SK-N-SH (cell line): Measurements from ENCODE around the gene URAD. TPM values are rescaled to one million over a fixed set of nuclear protein-coding genes. Genes with fewer than 3 reads are reported as not detected.

Experiments
- CTCF ChIA-PET: fragments of 300-600, 350-600 bp; formaldehyde crosslinking; extraction: SDS; loops from one replicate; lab custom pipeline; 2021; lab: Yijun Ruan, JAX
- POLR2A ChIA-PET: fragments of 350-600 bp; sonication (Branson Sonifier 250); formaldehyde crosslinking; extraction: SDS; loops from one replicate; lab custom pipeline; 2020; ENCODE audit warnings: antibody characterized with exemption, inconsistent platforms; lab: Yijun Ruan, JAX
- DNase-seq: peaks from one replicate; pipeline ENCODE4 v3.0.0; 2012
- H2AFZ ChIP-seq: fragments of 200-600 bp; sonication (generic); 2 replicates; pipeline ENCODE4 v1.8.1; 2016; ENCODE audit warnings: antibody characterized with exemption, mild to moderate bottlenecking, low read depth
- H3F3A ChIP-seq: fragments of 200-600 bp; sonication (generic); replicated peaks from 2 replicates; pipeline ENCODE3; 2016; ENCODE audit warnings: antibody characterized with exemption, mild to moderate bottlenecking; ENCODE audit not compliant: insufficient read depth
- H3K27ac ChIP-seq, 2 experiments: fragments of 200-500 bp in 1 of 2; fragments of 200-600 bp in 1 of 2; sonication (Bioruptor generic) in 1 of 2; sonication (generic), shearing (Covaris generic) in 1 of 2; 2 replicates each; pipeline versions ENCODE4 v1.5.1 to v1.6.1; 2014 to 2016; ENCODE audit warnings: low read depth in 2 of 2, inconsistent platforms in 1 of 2, low read length in 1 of 2, mild to moderate bottlenecking in 1 of 2, mixed read lengths in 1 of 2
- H3K27me3 ChIP-seq: fragments of 200-600 bp; sonication (generic), shearing (Covaris generic); 2 replicates; pipeline ENCODE4 v1.6.1; 2016; ENCODE audit warnings: mixed run types; ENCODE audit not compliant: insufficient read depth
- H3K36me3 ChIP-seq, 2 experiments: fragments of 200-500 bp in 1 of 2; fragments of 200-600 bp in 1 of 2; sonication (Bioruptor generic) in 1 of 2; sonication (generic) in 1 of 2; replicated peaks in 1 of 2; 2 replicates each; pipeline versions ENCODE3 to v1.5.1; 2014 to 2016; ENCODE audit warnings: low read length in 1 of 2, mild to moderate bottlenecking in 1 of 2; ENCODE audit not compliant: insufficient read depth in 2 of 2, control insufficient read depth in 1 of 2
- H3K4me1 ChIP-seq, 2 experiments: fragments of 200-500 bp in 1 of 2; fragments of 200-600 bp in 1 of 2; sonication (Bioruptor generic) in 1 of 2; sonication (generic), shearing (Covaris generic) in 1 of 2; 2 replicates each; pipeline versions ENCODE4 v1.5.1 to v1.6.1; 2014 to 2016; ENCODE audit warnings: low read depth in 1 of 2, low read length in 1 of 2, mixed run types in 1 of 2; ENCODE audit not compliant: insufficient read depth in 2 of 2, control insufficient read depth in 1 of 2
- H3K4me2 ChIP-seq: fragments of 200-600 bp; sonication (generic), shearing (Covaris generic); 2 replicates; pipeline ENCODE4 v1.6.1; 2017; ENCODE audit warnings: mixed run types
- H3K4me3 ChIP-seq, 2 experiments: fragments of 200-500 bp in 1 of 2; fragments of 200-600 bp in 1 of 2; sonication (Bioruptor generic) in 1 of 2; sonication (generic), shearing (Covaris generic) in 1 of 2; 2 replicates each; pipeline versions ENCODE4 v1.5.1 to v1.8.1; 2014 to 2016; ENCODE audit warnings: low read depth in 2 of 2, inconsistent platforms in 1 of 2, low read length in 1 of 2, mild to moderate bottlenecking in 1 of 2, mixed read lengths in 1 of 2, moderate library complexity in 1 of 2
- H3K79me2 ChIP-seq: fragments of 200-600 bp; sonication (generic); 2 replicates; pipeline ENCODE4 v1.8.1; 2017; ENCODE audit warnings: mild to moderate bottlenecking; ENCODE audit not compliant: insufficient read depth
- H3K9ac ChIP-seq: fragments of 200-600 bp; sonication (generic); 2 replicates; pipeline ENCODE4 v1.6.1; 2017; ENCODE audit warnings: mixed run types
- H3K9me2 ChIP-seq: fragments of 200-600 bp; sonication (generic); 2 replicates; pipeline ENCODE4 v1.6.1; 2017; ENCODE audit warnings: mixed run types
- H3K9me3 ChIP-seq: fragments of 200-600 bp; sonication (generic); 2 replicates; pipeline ENCODE4 v1.6.1; 2017; ENCODE audit warnings: mixed run types, mild to moderate bottlenecking, moderate library complexity
- H4K20me1 ChIP-seq: fragments of 200-600 bp; sonication (generic); 2 replicates; pipeline ENCODE4 v1.6.1; 2017; ENCODE audit warnings: mild to moderate bottlenecking, mixed run types; ENCODE audit not compliant: insufficient read depth
- ELF1 ChIP-seq: IDR thresholded peaks from 2 replicates; pipeline ENCODE4 v1.4.0; 2012
- EP300 ChIP-seq, 2 experiments: IDR thresholded peaks; 2 replicates each; pipeline versions ENCODE4 v1.4.0 to v1.6.1; 2012; ENCODE audit warnings: borderline replicate concordance in 1 of 2, low read depth in 1 of 2, low read length in 1 of 2
- MEF2A ChIP-seq: IDR thresholded peaks from 2 replicates; pipeline ENCODE4 v1.4.0; 2012; ENCODE audit warnings: low read depth, borderline replicate concordance
- MXI1 ChIP-seq: IDR thresholded peaks from 2 replicates; pipeline ENCODE4 v1.6.1; 2012; ENCODE audit warnings: mild to moderate bottlenecking, low read depth, low read length, improper control_type of control experiment
- NRF1 ChIP-seq: IDR thresholded peaks from 2 replicates; pipeline ENCODE4 v1.6.1; 2012; ENCODE audit warnings: low read depth, mild to moderate bottlenecking, low read length
- RAD21 ChIP-seq: IDR thresholded peaks from 2 replicates; pipeline ENCODE4 v1.6.1; 2012; ENCODE audit warnings: mild to moderate bottlenecking, low read length
- RCOR1 ChIP-seq: fragments of 150-350 bp; IDR thresholded peaks from 2 replicates; pipeline ENCODE4 v1.6.1; 2017; ENCODE audit warnings: antibody characterized with exemption, low read length
- RXRA ChIP-seq: IDR thresholded peaks from 2 replicates; pipeline ENCODE4 v1.4.0; 2012; ENCODE audit warnings: low read depth, mild to moderate bottlenecking, borderline replicate concordance
- TAF1 ChIP-seq: IDR thresholded peaks from 2 replicates; pipeline ENCODE4 v1.6.1; 2012; ENCODE audit warnings: low read depth, mild to moderate bottlenecking, low read length, moderate library complexity, borderline replicate concordance
- TCF12 ChIP-seq: IDR thresholded peaks from 2 replicates; pipeline ENCODE4 v1.4.0; 2012
- WGBS: methylation state at CpG from one replicate; pipeline ENCODE4 v1.1.6; 2017; ENCODE audit warnings: low lambda C conversion rate; 5-methylcytosine and 5-hydroxymethylcytosine counted together
- polyA plus RNA-seq, 3 experiments: library from polyadenylated mRNA; depleted of rRNA; stranded (reverse); fragments of >200 nt; gene quantifications; 2 replicates each; pipeline ENCODE4 v1.2.3, GENCODE V29; 2012
- TF ChIP-seq, protein P1 (sequence below): IDR thresholded peaks from 2 replicates; pipeline ENCODE4 v1.6.1; 2012; ENCODE audit warnings: mild to moderate bottlenecking, low read depth, low read length, moderate library complexity
- TF ChIP-seq, protein P2 (sequence below): IDR thresholded peaks from 2 replicates; pipeline ENCODE4; 2012
- TF ChIP-seq, protein P3 (sequence below): IDR thresholded peaks from 2 replicates; pipeline ENCODE4 v1.4.0; 2012; ENCODE audit warnings: low read depth
- TF ChIP-seq, protein P4 (sequence below): IDR thresholded peaks from 2 replicates; pipeline ENCODE4 v1.4.0; 2012; ENCODE audit warnings: low read depth, borderline replicate concordance
- TF ChIP-seq, protein P5 (sequence below): fragments of 200-600 bp; sonication (generic); IDR thresholded peaks from 2 replicates; pipeline ENCODE4 v1.6.1; 2017; ENCODE audit warnings: antibody characterized with exemption, mild to moderate bottlenecking, moderate library complexity

Gene URAD
- polyA plus RNA-seq, 1 of the 3 experiments (the other 2 are of a cell fraction): not detected

DNA sequence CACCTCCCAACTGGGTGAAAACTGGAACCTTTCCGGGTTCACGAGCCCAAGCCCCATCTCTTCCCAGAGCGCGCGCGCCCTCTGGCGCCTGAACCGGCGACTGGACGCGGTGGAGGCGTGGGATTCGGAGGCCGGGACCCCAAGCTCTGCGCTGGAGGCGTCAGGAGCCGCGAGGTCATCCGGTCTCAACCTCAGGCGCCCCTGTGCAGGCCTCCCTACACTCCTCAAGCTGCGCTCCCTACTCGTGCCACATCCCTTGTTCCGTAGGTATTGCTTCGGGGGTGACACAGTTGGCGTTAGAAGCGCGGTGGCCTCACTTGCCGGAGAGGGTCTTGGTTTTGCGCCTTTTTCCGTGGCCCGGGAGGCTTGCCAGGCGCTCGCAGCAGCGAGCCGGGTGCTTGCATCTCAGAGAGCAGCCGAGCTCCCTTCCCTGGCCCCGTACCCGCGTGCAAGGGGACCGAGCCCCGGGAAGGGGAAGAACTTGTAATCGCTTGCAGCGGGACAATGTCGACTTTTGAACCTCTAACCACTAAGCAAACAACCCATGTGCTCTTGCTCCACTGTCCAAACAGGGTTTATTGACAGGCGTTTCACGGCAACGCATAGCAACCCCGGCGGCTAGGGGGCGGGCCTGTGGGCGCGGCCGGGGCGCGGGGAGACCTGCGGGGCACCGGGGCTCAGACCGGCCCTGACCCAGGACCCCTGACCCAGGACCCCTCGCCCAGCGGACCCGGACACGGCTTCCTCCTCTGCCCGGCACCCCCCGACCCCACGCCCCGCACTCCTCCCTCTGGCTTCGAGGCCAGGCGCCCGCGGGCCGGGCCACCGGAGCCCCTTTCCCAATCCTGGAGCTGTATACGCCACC is 27.9 kb downstream of the URAD start:
- no peaks in the 10 kb centered on the region for H3K9me3 ChIP-seq

DNA sequence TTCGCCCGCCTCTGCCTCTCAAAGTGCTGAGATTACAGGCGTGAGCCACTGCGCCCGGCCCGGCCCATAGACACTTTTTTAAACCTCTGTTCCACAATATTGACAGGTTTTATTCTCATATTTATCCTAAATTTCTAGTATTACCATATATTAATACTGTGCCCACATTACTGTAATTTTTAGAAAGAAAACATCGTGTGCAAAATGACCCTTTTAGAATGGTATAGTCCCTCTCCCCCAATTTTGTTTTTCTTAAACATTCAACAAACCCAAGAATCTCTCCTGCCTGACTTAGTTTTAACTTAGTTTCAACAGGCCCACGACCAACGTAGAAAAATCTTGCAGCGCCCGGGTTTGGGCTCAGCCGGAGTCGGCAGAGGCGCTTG is 28.5 kb downstream of the URAD start:
- CTCF ChIA-PET: interaction anchor here (0.8 to 1.8 kb wide), 6 partner anchors 14 to 134 kb away, joined by 3 to 7 read pairs (median 4); no protein-coding TSS in a partner anchor
- TF ChIP-seq TAF1 (no peak), NRF1 (no peak), RAD21 (no peak), MXI1 (no peak), ELF1 (no peak), TCF12 (no peak), EP300 (IDR thresholded peaks at IDR 0.05; ENCODE audit: borderline replicate concordance in 1 of 2, low read depth in 1 of 2, low read length in 1 of 2) (no peak), RCOR1 (no peak)
- TF ChIP-seq, protein P1, sequence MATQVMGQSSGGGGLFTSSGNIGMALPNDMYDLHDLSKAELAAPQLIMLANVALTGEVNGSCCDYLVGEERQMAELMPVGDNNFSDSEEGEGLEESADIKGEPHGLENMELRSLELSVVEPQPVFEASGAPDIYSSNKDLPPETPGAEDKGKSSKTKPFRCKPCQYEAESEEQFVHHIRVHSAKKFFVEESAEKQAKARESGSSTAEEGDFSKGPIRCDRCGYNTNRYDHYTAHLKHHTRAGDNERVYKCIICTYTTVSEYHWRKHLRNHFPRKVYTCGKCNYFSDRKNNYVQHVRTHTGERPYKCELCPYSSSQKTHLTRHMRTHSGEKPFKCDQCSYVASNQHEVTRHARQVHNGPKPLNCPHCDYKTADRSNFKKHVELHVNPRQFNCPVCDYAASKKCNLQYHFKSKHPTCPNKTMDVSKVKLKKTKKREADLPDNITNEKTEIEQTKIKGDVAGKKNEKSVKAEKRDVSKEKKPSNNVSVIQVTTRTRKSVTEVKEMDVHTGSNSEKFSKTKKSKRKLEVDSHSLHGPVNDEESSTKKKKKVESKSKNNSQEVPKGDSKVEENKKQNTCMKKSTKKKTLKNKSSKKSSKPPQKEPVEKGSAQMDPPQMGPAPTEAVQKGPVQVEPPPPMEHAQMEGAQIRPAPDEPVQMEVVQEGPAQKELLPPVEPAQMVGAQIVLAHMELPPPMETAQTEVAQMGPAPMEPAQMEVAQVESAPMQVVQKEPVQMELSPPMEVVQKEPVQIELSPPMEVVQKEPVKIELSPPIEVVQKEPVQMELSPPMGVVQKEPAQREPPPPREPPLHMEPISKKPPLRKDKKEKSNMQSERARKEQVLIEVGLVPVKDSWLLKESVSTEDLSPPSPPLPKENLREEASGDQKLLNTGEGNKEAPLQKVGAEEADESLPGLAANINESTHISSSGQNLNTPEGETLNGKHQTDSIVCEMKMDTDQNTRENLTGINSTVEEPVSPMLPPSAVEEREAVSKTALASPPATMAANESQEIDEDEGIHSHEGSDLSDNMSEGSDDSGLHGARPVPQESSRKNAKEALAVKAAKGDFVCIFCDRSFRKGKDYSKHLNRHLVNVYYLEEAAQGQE: no peak
- TF ChIP-seq, protein P2, sequence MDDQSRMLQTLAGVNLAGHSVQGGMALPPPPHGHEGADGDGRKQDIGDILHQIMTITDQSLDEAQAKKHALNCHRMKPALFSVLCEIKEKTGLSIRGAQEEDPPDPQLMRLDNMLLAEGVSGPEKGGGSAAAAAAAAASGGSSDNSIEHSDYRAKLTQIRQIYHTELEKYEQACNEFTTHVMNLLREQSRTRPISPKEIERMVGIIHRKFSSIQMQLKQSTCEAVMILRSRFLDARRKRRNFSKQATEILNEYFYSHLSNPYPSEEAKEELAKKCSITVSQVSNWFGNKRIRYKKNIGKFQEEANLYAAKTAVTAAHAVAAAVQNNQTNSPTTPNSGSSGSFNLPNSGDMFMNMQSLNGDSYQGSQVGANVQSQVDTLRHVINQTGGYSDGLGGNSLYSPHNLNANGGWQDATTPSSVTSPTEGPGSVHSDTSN: no peak
- TF ChIP-seq, protein P3, sequence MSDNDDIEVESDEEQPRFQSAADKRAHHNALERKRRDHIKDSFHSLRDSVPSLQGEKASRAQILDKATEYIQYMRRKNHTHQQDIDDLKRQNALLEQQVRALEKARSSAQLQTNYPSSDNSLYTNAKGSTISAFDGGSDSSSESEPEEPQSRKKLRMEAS: no peak
- TF ChIP-seq, protein P4, sequence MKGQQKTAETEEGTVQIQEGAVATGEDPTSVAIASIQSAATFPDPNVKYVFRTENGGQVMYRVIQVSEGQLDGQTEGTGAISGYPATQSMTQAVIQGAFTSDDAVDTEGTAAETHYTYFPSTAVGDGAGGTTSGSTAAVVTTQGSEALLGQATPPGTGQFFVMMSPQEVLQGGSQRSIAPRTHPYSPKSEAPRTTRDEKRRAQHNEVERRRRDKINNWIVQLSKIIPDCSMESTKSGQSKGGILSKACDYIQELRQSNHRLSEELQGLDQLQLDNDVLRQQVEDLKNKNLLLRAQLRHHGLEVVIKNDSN: no peak

More for the DNA sequence above, 27.9 kb downstream of the URAD start:
- H3F3A ChIP-seq: no peaks in the 10 kb centered on the region
- DNase-seq: peak; percentile 61
- H3K9me2 ChIP-seq: no peaks in the 10 kb centered on the region
- 11% methylated on average over 13 of the region's 73 CpGs for WGBS
- no peaks in the 10 kb centered on the region for H3K79me2 ChIP-seq
- H3K4me1 ChIP-seq: no peaks in the 10 kb centered on the region
- H2AFZ ChIP-seq: no peak overlapping the region
- no peaks in the 10 kb centered on the region for H3K36me3 ChIP-seq
- H3K27ac ChIP-seq: no peak overlapping the region
- POLR2A ChIA-PET: no interaction called here
- no peaks in the 10 kb centered on the region for H4K20me1 ChIP-seq
- H3K4me3 ChIP-seq: peak overlapping the region in 1 of 2 experiments; percentile 49; a peak in 1 of 4 replicates
- TF ChIP-seq, protein P5, sequence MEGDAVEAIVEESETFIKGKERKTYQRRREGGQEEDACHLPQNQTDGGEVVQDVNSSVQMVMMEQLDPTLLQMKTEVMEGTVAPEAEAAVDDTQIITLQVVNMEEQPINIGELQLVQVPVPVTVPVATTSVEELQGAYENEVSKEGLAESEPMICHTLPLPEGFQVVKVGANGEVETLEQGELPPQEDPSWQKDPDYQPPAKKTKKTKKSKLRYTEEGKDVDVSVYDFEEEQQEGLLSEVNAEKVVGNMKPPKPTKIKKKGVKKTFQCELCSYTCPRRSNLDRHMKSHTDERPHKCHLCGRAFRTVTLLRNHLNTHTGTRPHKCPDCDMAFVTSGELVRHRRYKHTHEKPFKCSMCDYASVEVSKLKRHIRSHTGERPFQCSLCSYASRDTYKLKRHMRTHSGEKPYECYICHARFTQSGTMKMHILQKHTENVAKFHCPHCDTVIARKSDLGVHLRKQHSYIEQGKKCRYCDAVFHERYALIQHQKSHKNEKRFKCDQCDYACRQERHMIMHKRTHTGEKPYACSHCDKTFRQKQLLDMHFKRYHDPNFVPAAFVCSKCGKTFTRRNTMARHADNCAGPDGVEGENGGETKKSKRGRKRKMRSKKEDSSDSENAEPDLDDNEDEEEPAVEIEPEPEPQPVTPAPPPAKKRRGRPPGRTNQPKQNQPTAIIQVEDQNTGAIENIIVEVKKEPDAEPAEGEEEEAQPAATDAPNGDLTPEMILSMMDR: peak; percentile 53
- TF ChIP-seq RAD21: peak; percentile 27
- TF ChIP-seq, protein P2: no peak
- no peak for TF ChIP-seq RXRA
- no peak for TF ChIP-seq MEF2A
- CTCF ChIA-PET: interaction anchor here (0.8 to 1.8 kb wide), 5 partner anchors 15 to 135 kb away, joined by 3 to 7 read pairs (median 4); no protein-coding TSS in a partner anchor
- H3K27me3 ChIP-seq: peaks cover 64% of the 10 kb centered on the region
- H3K4me2 ChIP-seq: peak overlapping the region; percentile 60
- no peak overlapping the region for H3K9ac ChIP-seq

More for the DNA sequence above, 28.5 kb downstream of the URAD start:
- H3K27ac ChIP-seq: no peak overlapping the region
- no peaks in the 10 kb centered on the region for H3K9me3 ChIP-seq
- H3K27me3 ChIP-seq: peaks cover 63% of the 10 kb centered on the region
- H3K79me2 ChIP-seq: no peaks in the 10 kb centered on the region
- H3K9me2 ChIP-seq: no peaks in the 10 kb centered on the region
- peak overlapping the region; percentile 60 for H3K4me2 ChIP-seq
- H2AFZ ChIP-seq: no peak overlapping the region
- no peaks in the 10 kb centered on the region for H3F3A ChIP-seq
- H3K4me3 ChIP-seq: peak overlapping the region in 1 of 2 experiments; percentile 49; a peak in 1 of 4 replicates
- WGBS: 13% methylated on average over 14 of the region's 14 CpGs
- H3K4me1 ChIP-seq: no peaks in the 10 kb centered on the region
- POLR2A ChIA-PET: no interaction called here
- DNase-seq: no peak
- H3K36me3 ChIP-seq: no peaks in the 10 kb centered on the region
- H4K20me1 ChIP-seq: no peaks in the 10 kb centered on the region
- no peak overlapping the region for H3K9ac ChIP-seq
